ENCODE data around the gene SGSH. TPM values are rescaled to one million over a fixed set of nuclear protein-coding genes. Genes with fewer than 3 reads are reported as not detected.
"Not testable (repeated sequence)": the region's sequence is repeated elsewhere in the genome, so short reads cannot be mapped to it uniquely, and the experiment has no call there.

The SGSH gene
- total RNA-seq, 1 donor from 2014 or later: 25.5 TPM

DNA sequence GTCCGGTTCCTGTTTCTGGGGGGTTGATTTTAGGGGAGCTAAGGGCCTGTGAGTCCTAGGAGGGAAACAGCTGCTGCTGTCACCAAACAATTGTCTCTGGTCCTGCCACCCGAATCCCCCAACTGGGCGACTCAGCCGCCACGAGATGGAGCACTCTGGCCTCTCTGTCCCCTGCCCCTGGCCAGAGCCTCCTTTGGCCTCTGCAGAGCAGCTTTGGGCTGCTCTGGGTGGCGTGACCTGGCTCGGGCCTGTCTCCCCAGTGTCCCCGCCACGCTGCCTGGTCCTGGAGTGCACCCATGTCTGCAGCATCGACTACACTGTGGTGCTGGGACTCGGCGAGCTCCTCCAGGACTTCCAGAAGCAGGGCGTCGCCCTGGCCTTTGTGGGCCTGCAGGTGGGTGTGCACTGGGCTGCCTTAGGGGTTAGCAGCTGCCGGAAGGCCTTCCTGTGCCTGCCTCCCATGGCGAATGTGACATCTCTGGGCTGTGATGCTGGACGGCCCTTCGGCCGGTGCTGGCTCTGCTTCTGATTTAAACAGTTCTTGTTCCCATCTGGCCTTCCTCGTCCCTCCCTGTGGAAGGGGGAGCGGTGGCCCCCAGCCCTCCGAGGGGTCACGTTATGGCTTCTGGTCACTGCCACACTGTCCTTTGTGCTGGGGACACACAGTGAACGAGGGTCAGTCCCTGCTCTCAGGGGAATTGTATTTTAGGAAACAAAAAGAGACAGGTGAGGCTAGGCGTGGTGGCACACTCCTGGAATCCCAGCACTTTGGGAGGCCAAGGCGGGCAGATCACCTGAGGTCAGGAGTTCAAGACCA, 29.0 kb upstream of the SGSH start:
- intact Hi-C loops (cut with micrococcal nuclease): no loop called here
- DNase-seq (ENCODE audit: low spot score): no peak

GRCh38 chr17:80248001-80248893, 28.1 kb upstream of the SGSH start:
- intact Hi-C loops (cut with micrococcal nuclease): no loop called here
- Mint-ChIP-seq H3K36me3 (ENCODE audit: low read depth) (no peaks in the 10 kb centered on the region), H3K4me3 (ENCODE audit: low read depth) (no peak overlapping the region), H3K27me3 (ENCODE audit: low read depth) (no peaks in the 10 kb centered on the region), H3K9me3 (no peaks in the 10 kb centered on the region), H3K27ac (no peak overlapping the region), H3K4me1 (ENCODE audit: low read depth) (peaks cover 13% of the 10 kb centered on the region)
- no peak for DNase-seq (ENCODE audit: low spot score)

More for the DNA sequence above, 29.0 kb upstream of the SGSH start:
- H3K27ac Mint-ChIP-seq: no peak overlapping the region
- no peaks in the 10 kb centered on the region for H3K27me3 Mint-ChIP-seq (ENCODE audit: low read depth)
- H3K4me3 Mint-ChIP-seq (ENCODE audit: low read depth): no peak overlapping the region
- H3K9me3 Mint-ChIP-seq: no peaks in the 10 kb centered on the region
- no peaks in the 10 kb centered on the region for H3K36me3 Mint-ChIP-seq (ENCODE audit: low read depth)
- peaks cover 21% of the 10 kb centered on the region for H3K4me1 Mint-ChIP-seq (ENCODE audit: low read depth)

GRCh38 chr17:80247561-80247960, 27.4 kb upstream of the SGSH start:
- Mint-ChIP-seq H3K9me3 (no peaks in the 10 kb centered on the region), H3K27me3 (ENCODE audit: low read depth) (no peaks in the 10 kb centered on the region), H3K4me3 (ENCODE audit: low read depth) (no peak overlapping the region), H3K27ac (no peak overlapping the region), H3K36me3 (ENCODE audit: low read depth) (no peaks in the 10 kb centered on the region), H3K4me1 (ENCODE audit: low read depth) (peaks cover 6% of the 10 kb centered on the region)
- intact Hi-C loops (cut with micrococcal nuclease): no loop called here
- no peak for DNase-seq (ENCODE audit: low spot score)

GRCh38 chr17:80246726-80247125, 26.6 kb upstream of the SGSH start:
- Mint-ChIP-seq H3K27me3 (ENCODE audit: low read depth) (no peaks in the 10 kb centered on the region), H3K36me3 (ENCODE audit: low read depth) (no peaks in the 10 kb centered on the region), H3K9me3 (no peaks in the 10 kb centered on the region), H3K4me3 (ENCODE audit: low read depth) (no peak overlapping the region), H3K27ac (no peak overlapping the region), H3K4me1 (ENCODE audit: low read depth) (peaks cover under 1% of the 10 kb centered on the region)
- DNase-seq (ENCODE audit: low spot score): no peak
- intact Hi-C loops (cut with micrococcal nuclease): no loop called here

GRCh38 chr17:80246266-80246681, 26.1 kb upstream of the SGSH start:
- Mint-ChIP-seq H3K36me3 (ENCODE audit: low read depth) (no peaks in the 10 kb centered on the region), H3K9me3 (no peaks in the 10 kb centered on the region), H3K4me3 (ENCODE audit: low read depth) (no peak overlapping the region), H3K4me1 (ENCODE audit: low read depth) (no peaks in the 10 kb centered on the region), H3K27me3 (ENCODE audit: low read depth) (no peaks in the 10 kb centered on the region), H3K27ac (no peak overlapping the region)
- intact Hi-C loops (cut with micrococcal nuclease): no loop called here
- DNase-seq (ENCODE audit: low spot score): no peak

DNA sequence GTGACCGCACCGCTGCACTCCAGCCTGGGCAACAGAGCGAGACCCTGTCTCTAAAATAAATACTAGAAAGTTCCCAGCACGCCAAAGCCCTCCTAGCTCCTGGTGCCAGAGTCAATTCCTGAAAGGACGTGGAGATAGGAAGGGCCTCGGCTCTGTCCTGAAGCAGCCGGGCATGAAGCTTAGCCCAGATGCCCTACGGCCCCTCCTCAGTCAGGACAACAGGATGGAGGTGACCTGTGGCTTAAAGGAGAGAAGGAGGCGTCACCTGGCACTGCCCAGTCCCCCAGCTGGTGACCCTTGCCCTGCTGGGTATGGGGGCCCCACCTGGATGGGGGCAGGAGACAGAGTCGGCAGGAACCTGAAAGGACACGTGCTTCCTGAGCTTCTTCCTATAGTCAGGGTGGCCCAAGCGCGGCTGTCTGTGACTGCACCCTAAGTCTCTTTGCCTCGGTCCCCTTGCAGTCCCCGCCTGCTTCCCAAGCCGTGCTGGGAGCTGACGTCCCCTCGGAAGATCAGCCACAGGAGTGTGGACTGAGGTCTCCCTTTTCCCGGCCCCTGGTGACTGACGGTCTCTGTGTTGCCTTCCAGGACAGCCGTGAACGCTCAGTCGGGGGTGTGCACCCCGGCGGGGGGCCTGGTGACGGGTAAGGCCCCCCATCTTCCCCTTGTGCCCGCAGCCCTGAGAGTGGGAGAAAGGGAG, 25.6 kb upstream of the SGSH start:
- H3K27me3 Mint-ChIP-seq (ENCODE audit: low read depth): no peaks in the 10 kb centered on the region
- H3K27ac Mint-ChIP-seq: no peak overlapping the region
- no peaks in the 10 kb centered on the region for H3K4me1 Mint-ChIP-seq (ENCODE audit: low read depth)
- intact Hi-C loops (cut with micrococcal nuclease): no loop called here
- no peak overlapping the region for H3K4me3 Mint-ChIP-seq (ENCODE audit: low read depth)
- no peak for DNase-seq (ENCODE audit: low spot score)
- H3K9me3 Mint-ChIP-seq: no peaks in the 10 kb centered on the region
- H3K36me3 Mint-ChIP-seq (ENCODE audit: low read depth): no peaks in the 10 kb centered on the region

GRCh38 chr17:80244871-80245509, 24.9 kb upstream of the SGSH start:
- Mint-ChIP-seq H3K36me3 (ENCODE audit: low read depth) (no peaks in the 10 kb centered on the region), H3K4me3 (ENCODE audit: low read depth) (no peak overlapping the region)

DNA sequence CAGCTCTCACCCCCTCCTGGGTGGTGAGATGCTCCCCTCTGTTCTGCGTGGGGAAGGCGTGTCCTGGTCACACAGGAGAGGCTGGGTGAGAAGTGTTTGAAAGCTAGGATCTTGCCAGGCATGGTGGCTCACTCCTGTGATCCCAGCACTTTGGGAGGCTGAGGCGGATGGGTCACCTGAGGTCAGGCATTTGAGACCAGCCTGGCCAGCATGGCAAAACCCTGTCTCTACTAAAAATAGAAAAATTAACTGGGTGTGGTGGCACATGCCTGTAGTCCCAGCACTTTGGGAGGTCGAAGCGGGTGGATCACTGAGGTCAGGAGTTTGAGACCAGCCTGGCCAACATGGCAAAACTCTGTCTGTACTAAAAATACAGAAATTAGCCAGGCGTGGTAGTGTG, 24.3 kb upstream of the SGSH start:
- H3K36me3 Mint-ChIP-seq (ENCODE audit: low read depth); intact Hi-C loops (cut with micrococcal nuclease); DNase-seq (ENCODE audit: low spot score); H3K4me3 Mint-ChIP-seq (ENCODE audit: low read depth); H3K9me3 Mint-ChIP-seq; H3K4me1 Mint-ChIP-seq (ENCODE audit: low read depth); H3K27me3 Mint-ChIP-seq (ENCODE audit: low read depth); H3K27ac Mint-ChIP-seq: not testable (repeated sequence)

More at GRCh38 chr17:80244871-80245509, 24.9 kb upstream of the SGSH start:
- H3K4me1 Mint-ChIP-seq (ENCODE audit: low read depth): no peaks in the 10 kb centered on the region
- no peaks in the 10 kb centered on the region for H3K9me3 Mint-ChIP-seq
- no peak overlapping the region for H3K27ac Mint-ChIP-seq
- H3K27me3 Mint-ChIP-seq (ENCODE audit: low read depth): no peaks in the 10 kb centered on the region
- no peak for DNase-seq (ENCODE audit: low spot score)
- intact Hi-C loops (cut with micrococcal nuclease): no loop called here

DNA sequence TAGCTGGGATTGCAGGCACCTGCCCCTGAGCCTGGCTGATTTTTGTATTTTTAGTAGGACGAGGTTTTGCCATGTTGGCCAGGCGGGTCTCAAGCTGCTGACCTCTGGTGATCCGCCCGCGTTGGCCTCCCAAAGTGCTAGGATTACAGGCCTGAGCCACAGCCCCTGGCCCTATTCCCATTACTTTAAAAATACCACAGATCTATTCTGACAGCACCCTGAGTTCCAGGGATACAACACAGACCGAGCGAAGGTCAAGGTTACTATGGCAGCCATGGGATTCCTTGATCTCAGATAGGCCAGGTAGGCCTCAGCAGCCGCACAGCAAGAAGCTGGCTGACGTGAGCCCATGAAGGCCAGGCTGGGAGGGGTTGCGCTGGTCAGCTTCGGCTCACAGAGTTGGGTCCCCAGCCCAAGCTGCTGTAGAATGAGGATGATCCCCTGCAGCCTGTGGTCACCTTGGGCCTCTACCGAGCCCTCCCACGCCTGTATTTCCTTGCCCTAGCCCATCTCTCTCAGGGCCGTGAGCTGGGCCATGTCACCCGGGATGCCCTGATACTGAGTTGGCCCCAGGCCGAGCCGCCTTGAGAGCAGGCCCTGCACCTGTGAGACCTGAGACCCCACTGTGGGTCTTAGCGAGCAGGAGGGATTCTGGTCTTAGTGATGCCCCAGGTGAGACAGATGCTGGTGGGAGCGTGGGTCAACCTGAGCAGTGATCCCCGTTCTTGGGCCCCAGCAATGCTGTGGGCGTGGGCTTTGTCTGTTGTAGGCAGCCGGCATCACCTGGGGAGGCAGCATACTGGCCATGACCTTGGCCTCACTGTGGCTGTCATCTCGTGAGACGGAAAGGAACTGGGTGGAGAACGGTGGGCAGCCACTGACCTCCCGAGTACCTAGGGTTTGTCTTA, 23.6 kb upstream of the SGSH start:
- Mint-ChIP-seq H3K27me3 (ENCODE audit: low read depth) (no peaks in the 10 kb centered on the region), H3K4me3 (ENCODE audit: low read depth) (no peak overlapping the region), H3K27ac (no peak overlapping the region), H3K9me3 (no peaks in the 10 kb centered on the region), H3K4me1 (ENCODE audit: low read depth) (no peaks in the 10 kb centered on the region), H3K36me3 (ENCODE audit: low read depth) (no peaks in the 10 kb centered on the region)
- no peak for DNase-seq (ENCODE audit: low spot score)
- intact Hi-C loops (cut with micrococcal nuclease): no loop called here

GRCh38 chr17:80242505-80242904, 22.4 kb upstream of the SGSH start:
- no peak for DNase-seq (ENCODE audit: low spot score)
- intact Hi-C loops (cut with micrococcal nuclease): no loop called here
- Mint-ChIP-seq H3K27me3 (ENCODE audit: low read depth) (no peaks in the 10 kb centered on the region), H3K36me3 (ENCODE audit: low read depth) (no peaks in the 10 kb centered on the region), H3K27ac (no peak overlapping the region), H3K4me3 (ENCODE audit: low read depth) (no peak overlapping the region), H3K9me3 (no peaks in the 10 kb centered on the region), H3K4me1 (ENCODE audit: low read depth) (no peaks in the 10 kb centered on the region)

DNA sequence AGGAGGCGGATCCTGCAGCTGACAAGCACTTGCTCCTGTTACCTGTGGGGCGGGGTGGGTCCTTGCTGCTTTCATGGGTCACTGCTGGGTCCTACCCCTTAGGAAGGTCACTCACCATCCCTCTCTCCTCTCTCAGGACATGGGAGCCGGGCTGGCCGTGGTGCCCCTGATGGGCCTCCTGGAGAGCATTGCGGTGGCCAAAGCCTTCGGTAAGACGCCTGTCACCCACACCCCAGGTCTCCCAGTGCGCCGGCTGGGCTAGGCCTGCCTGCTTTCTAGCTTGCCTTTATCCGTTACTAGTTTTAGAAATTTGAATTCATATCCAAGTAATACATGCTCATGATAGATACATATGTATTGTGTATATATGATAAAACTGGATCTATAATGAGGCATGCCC, 17.3 kb upstream of the SGSH start:
- H3K4me3 Mint-ChIP-seq (ENCODE audit: low read depth): no peak overlapping the region

GRCh38 chr17:80236911-80237310, 16.8 kb upstream of the SGSH start:
- Mint-ChIP-seq H3K27me3 (ENCODE audit: low read depth) (no peaks in the 10 kb centered on the region), H3K36me3 (ENCODE audit: low read depth) (peaks cover 19% of the 10 kb centered on the region), H3K4me1 (ENCODE audit: low read depth) (no peaks in the 10 kb centered on the region), H3K27ac (no peak overlapping the region), H3K4me3 (ENCODE audit: low read depth) (no peak overlapping the region), H3K9me3 (peaks cover 20% of the 10 kb centered on the region)
- DNase-seq (ENCODE audit: low spot score): no peak
- intact Hi-C loops (cut with micrococcal nuclease): no loop called here

More for the DNA sequence above, 17.3 kb upstream of the SGSH start:
- Mint-ChIP-seq H3K27ac (no peak overlapping the region), H3K9me3 (peaks cover 16% of the 10 kb centered on the region), H3K27me3 (ENCODE audit: low read depth) (no peaks in the 10 kb centered on the region), H3K4me1 (ENCODE audit: low read depth) (no peaks in the 10 kb centered on the region), H3K36me3 (ENCODE audit: low read depth) (peaks cover 15% of the 10 kb centered on the region)
- intact Hi-C loops (cut with micrococcal nuclease): no loop called here
- DNase-seq (ENCODE audit: low spot score): no peak
